ENCODE results near the gene UBE2L5. TPM values are rescaled to one million over a fixed set of nuclear protein-coding genes. Genes with fewer than 3 reads are reported as not detected.

Gene UBE2L5
- total RNA-seq, 1 experiment from 2014 or later: 0.13 TPM

DNA sequence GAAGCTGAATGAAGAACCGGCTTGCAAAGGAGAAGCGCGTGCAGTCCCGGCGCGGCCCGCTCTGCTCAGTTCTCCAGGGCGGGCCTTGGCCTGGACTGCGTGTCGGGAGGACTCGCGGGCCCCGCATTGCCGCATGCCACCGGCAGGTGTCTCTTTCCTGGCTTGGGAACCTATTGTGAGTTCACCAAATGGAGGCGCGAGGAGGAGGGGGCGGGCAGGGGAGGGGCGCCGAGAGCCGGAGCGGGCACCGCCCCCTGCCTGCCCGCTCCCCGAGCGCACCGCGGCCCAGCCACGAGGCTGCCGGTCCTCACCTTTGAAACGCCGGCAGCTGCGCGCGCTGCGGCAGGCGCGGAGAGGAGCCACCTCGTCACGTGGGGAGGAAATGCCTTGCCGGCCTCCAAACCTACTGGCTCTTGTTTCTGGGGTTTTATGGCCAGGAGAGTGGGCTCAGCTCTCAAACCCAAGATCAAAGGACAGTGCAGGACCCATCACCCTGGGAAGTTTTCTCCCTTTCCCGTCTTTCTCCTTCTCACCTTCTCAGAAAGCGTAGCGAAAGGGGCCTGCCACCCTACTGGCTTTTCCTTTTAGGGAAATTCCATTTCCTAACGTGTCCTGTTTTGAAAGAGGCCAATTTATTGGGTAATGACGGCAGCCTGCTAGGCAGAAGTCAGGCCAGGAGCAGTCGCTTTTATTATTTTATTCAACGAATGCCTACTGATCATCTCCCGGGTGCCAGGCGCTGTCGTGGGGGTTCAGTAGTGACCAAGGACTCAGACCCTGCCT, 13.8 kb upstream of the UBE2L5 start (continued):
- TF ChIP-seq ZNF138 (CRISPR knock-in tag; conservative IDR thresholded peaks at IDR 0.05): peak; percentile 87; the same call in 1 of the 2 replicates
- TF ChIP-seq SMAD3 (CRISPR knock-in tag; IDR thresholded peaks at IDR 0.05; ENCODE audit: borderline replicate concordance): peak; percentile 74; the same call in 1 of the 2 replicates
- TF ChIP-seq, protein P1, sequence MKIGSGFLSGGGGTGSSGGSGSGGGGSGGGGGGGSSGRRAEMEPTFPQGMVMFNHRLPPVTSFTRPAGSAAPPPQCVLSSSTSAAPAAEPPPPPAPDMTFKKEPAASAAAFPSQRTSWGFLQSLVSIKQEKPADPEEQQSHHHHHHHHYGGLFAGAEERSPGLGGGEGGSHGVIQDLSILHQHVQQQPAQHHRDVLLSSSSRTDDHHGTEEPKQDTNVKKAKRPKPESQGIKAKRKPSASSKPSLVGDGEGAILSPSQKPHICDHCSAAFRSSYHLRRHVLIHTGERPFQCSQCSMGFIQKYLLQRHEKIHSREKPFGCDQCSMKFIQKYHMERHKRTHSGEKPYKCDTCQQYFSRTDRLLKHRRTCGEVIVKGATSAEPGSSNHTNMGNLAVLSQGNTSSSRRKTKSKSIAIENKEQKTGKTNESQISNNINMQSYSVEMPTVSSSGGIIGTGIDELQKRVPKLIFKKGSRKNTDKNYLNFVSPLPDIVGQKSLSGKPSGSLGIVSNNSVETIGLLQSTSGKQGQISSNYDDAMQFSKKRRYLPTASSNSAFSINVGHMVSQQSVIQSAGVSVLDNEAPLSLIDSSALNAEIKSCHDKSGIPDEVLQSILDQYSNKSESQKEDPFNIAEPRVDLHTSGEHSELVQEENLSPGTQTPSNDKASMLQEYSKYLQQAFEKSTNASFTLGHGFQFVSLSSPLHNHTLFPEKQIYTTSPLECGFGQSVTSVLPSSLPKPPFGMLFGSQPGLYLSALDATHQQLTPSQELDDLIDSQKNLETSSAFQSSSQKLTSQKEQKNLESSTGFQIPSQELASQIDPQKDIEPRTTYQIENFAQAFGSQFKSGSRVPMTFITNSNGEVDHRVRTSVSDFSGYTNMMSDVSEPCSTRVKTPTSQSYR (CRISPR knock-in tag; IDR thresholded peaks at IDR 0.05): 0 out of 2 replicates have a peak, but pooled peaks have one; percentile 57
- TF ChIP-seq JUN (CRISPR knock-in tag; IDR thresholded peaks at IDR 0.05): 0 out of 2 replicates have a peak, but pooled peaks have one; percentile 45
- no peak for TF ChIP-seq HMGA2 (CRISPR knock-in tag; IDR thresholded peaks at IDR 0.05)
- peak; percentile 84; the same call in 1 of the 2 replicates for TF ChIP-seq ESRRA (CRISPR knock-in tag; IDR thresholded peaks at IDR 0.05; ENCODE audit: borderline replicate concordance)
- no peak for TF ChIP-seq NR3C1 (CRISPR knock-in tag; conservative IDR thresholded peaks at IDR 0.05; ENCODE audit: low read depth)
- TF ChIP-seq, protein P2, sequence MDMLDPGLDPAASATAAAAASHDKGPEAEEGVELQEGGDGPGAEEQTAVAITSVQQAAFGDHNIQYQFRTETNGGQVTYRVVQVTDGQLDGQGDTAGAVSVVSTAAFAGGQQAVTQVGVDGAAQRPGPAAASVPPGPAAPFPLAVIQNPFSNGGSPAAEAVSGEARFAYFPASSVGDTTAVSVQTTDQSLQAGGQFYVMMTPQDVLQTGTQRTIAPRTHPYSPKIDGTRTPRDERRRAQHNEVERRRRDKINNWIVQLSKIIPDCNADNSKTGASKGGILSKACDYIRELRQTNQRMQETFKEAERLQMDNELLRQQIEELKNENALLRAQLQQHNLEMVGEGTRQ (CRISPR knock-in tag; IDR thresholded peaks at IDR 0.05): peak; percentile 90
- peak; percentile 86 for TF ChIP-seq TP53 (CRISPR knock-in tag; IDR thresholded peaks at IDR 0.05)
- TF ChIP-seq E2F4 (CRISPR knock-in tag; IDR thresholded peaks at IDR 0.05; ENCODE audit: borderline replicate concordance, low read depth): no peak
- TF ChIP-seq GRHL2 (CRISPR knock-in tag; IDR thresholded peaks at IDR 0.05; ENCODE audit: insufficient replicate concordance, severe bottlenecking): no peak
- peak; percentile 77; the same call in 1 of the 2 replicates for TF ChIP-seq ETV6 (CRISPR knock-in tag; IDR thresholded peaks at IDR 0.05)
- no peak for TF ChIP-seq NFATC4 (CRISPR knock-in tag; IDR thresholded peaks at IDR 0.05)
- 0 out of 2 replicates have a peak, but pooled peaks have one; percentile 73 for TF ChIP-seq CREB1 (CRISPR knock-in tag; IDR thresholded peaks at IDR 0.05)
- TF ChIP-seq, protein P3, sequence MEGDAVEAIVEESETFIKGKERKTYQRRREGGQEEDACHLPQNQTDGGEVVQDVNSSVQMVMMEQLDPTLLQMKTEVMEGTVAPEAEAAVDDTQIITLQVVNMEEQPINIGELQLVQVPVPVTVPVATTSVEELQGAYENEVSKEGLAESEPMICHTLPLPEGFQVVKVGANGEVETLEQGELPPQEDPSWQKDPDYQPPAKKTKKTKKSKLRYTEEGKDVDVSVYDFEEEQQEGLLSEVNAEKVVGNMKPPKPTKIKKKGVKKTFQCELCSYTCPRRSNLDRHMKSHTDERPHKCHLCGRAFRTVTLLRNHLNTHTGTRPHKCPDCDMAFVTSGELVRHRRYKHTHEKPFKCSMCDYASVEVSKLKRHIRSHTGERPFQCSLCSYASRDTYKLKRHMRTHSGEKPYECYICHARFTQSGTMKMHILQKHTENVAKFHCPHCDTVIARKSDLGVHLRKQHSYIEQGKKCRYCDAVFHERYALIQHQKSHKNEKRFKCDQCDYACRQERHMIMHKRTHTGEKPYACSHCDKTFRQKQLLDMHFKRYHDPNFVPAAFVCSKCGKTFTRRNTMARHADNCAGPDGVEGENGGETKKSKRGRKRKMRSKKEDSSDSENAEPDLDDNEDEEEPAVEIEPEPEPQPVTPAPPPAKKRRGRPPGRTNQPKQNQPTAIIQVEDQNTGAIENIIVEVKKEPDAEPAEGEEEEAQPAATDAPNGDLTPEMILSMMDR (IDR thresholded peaks at IDR 0.05): peak; percentile 63
- peak; percentile 91 for TF ChIP-seq MYBL2 (CRISPR knock-in tag; IDR thresholded peaks at IDR 0.05)
- peak; percentile 94 for TF ChIP-seq E2F1 (CRISPR knock-in tag; IDR thresholded peaks at IDR 0.05)
- peak; percentile 65 for TF ChIP-seq E2F5 (CRISPR knock-in tag; IDR thresholded peaks at IDR 0.05)
- TF ChIP-seq STAT6 (CRISPR knock-in tag; conservative IDR thresholded peaks at IDR 0.05; ENCODE audit: low read depth): 0 out of 2 replicates have a peak, but pooled peaks have one; percentile 33
- TF ChIP-seq ARID4B (CRISPR knock-in tag; IDR thresholded peaks at IDR 0.05; ENCODE audit: borderline replicate concordance): peak; percentile 87; the same call in 1 of the 2 replicates
- peak; percentile 80 for TF ChIP-seq SP1 (CRISPR knock-in tag; conservative IDR thresholded peaks at IDR 0.05)

All from WTC11 (cell line).